HUES64 (cell line): ENCODE measurements around the gene DIPK1A.

ENCODE experiments used
- H3K27ac ChIP-seq: 2 replicates; pipeline ENCODE4 v1.7.0; 2013; ENCODE audit warnings: low read depth, low read length, inconsistent platforms
- H3K27me3 ChIP-seq: 2 replicates; pipeline ENCODE4 v1.6.1; 2013; ENCODE audit warnings: mild to moderate bottlenecking, low read length; ENCODE audit not compliant: insufficient read depth
- H3K36me3 ChIP-seq: 2 replicates; pipeline ENCODE4 v1.6.1; 2013; ENCODE audit warnings: mild to moderate bottlenecking, low read length; ENCODE audit not compliant: insufficient read depth
- H3K4me1 ChIP-seq: 2 replicates; pipeline ENCODE4 v1.6.1; 2013; ENCODE audit warnings: mild to moderate bottlenecking, low read length, moderate library complexity; ENCODE audit not compliant: insufficient read depth
- H3K4me3 ChIP-seq: 2 replicates; pipeline ENCODE4 v1.5.1; 2013; ENCODE audit warnings: mild to moderate bottlenecking, low read length, moderate library complexity
- H3K9ac ChIP-seq: 2 replicates; pipeline ENCODE4 v1.6.1; 2013; ENCODE audit warnings: mild to moderate bottlenecking, low read depth, low read length
- H3K9me3 ChIP-seq: 2 replicates; pipeline ENCODE4 v1.6.1; 2013; ENCODE audit warnings: low read depth, low read length; ENCODE audit not compliant: insufficient read depth
- WGBS: fragments of 150-250, 120-280 bp; methylation state at CpG from one replicate; pipeline ENCODE4 v1.1.7; 2013; ENCODE audit warnings: missing lambda C conversion rate; 5-methylcytosine and 5-hydroxymethylcytosine counted together

Gene DIPK1A

GRCh38 chr1:92949937-92950817 lies 11.1 kb downstream of the DIPK1A start:
- WGBS = 79% methylated on average over 7 of the region's 7 CpGs
- Histone ChIP-seq H3K9ac (peak overlapping the region; percentile 42; the same call in 1 of the 2 replicates), H3K36me3 (no peaks in the 10 kb centered on the region), H3K4me3 (no peak overlapping the region), H3K27me3 (no peaks in the 10 kb centered on the region), H3K9me3 (no peaks in the 10 kb centered on the region), H3K27ac (peak overlapping the region; percentile 16; the same call in 1 of the 2 replicates), H3K4me1 (peaks cover 26% of the 10 kb centered on the region)

- H3K9me3 ChIP-seq = no peaks in the 10 kb centered on the region
- H3K36me3 ChIP-seq = no peaks in the 10 kb centered on the region
- WGBS = 100% methylated on average over 1 of the region's 1 CpG
- H3K4me3 ChIP-seq = no peak overlapping the region
- no peak overlapping the region for H3K9ac ChIP-seq
- H3K27ac ChIP-seq = no peak overlapping the region
- H3K4me1 ChIP-seq = peaks cover 26% of the 10 kb centered on the region
- H3K27me3 ChIP-seq = no peaks in the 10 kb centered on the region
Observed at GRCh38 chr1:92948071-92948470, 13.2 kb downstream of the DIPK1A start.

- no peak overlapping the region for H3K4me3 ChIP-seq
- H3K4me1 ChIP-seq = peaks cover 14% of the 10 kb centered on the region
- 100% methylated on average over 3 of the region's 4 CpGs for WGBS
- H3K36me3 ChIP-seq = no peaks in the 10 kb centered on the region
- H3K9ac ChIP-seq = no peak overlapping the region
- no peak overlapping the region for H3K27ac ChIP-seq
- no peaks in the 10 kb centered on the region for H3K27me3 ChIP-seq
- no peaks in the 10 kb centered on the region for H3K9me3 ChIP-seq
Observed at GRCh38 chr1:92945748-92946270, 15.5 kb downstream of the DIPK1A start.

GRCh38 chr1:92944901-92945747 lies 16.1 kb downstream of the DIPK1A start:
- Histone ChIP-seq H3K27ac (no peak overlapping the region), H3K4me3 (no peak overlapping the region), H3K4me1 (peaks cover 7% of the 10 kb centered on the region), H3K9me3 (no peaks in the 10 kb centered on the region), H3K27me3 (no peaks in the 10 kb centered on the region), H3K9ac (no peak overlapping the region), H3K36me3 (no peaks in the 10 kb centered on the region)
- WGBS = 90% methylated on average over 3 of the region's 3 CpGs

- H3K36me3 ChIP-seq = no peaks in the 10 kb centered on the region
- no peak overlapping the region for H3K9ac ChIP-seq
- H3K4me3 ChIP-seq = no peak overlapping the region
- H3K4me1 ChIP-seq = no peaks in the 10 kb centered on the region
- H3K27me3 ChIP-seq = no peaks in the 10 kb centered on the region
- no peaks in the 10 kb centered on the region for H3K9me3 ChIP-seq
- WGBS = 92% methylated on average over 4 of the region's 4 CpGs
- H3K27ac ChIP-seq = no peak overlapping the region
Observed at GRCh38 chr1:92943502-92943847, 17.8 kb downstream of the DIPK1A start.

GRCh38 chr1:92940541-92940940 lies 20.7 kb downstream of the DIPK1A start:
- Histone ChIP-seq H3K27me3 (no peaks in the 10 kb centered on the region), H3K9me3 (no peaks in the 10 kb centered on the region), H3K4me3 (no peak overlapping the region), H3K36me3 (no peaks in the 10 kb centered on the region), H3K4me1 (no peaks in the 10 kb centered on the region), H3K27ac (no peak overlapping the region), H3K9ac (no peak overlapping the region)
- 79% methylated on average over 2 of the region's 3 CpGs for WGBS

GRCh38 chr1:92937731-92938130 lies 23.5 kb downstream of the DIPK1A start:
- Histone ChIP-seq H3K27ac (no peak overlapping the region), H3K27me3 (no peaks in the 10 kb centered on the region), H3K9me3 (no peaks in the 10 kb centered on the region), H3K36me3 (no peaks in the 10 kb centered on the region), H3K4me1 (no peaks in the 10 kb centered on the region), H3K4me3 (no peak overlapping the region), H3K9ac (no peak overlapping the region)
- WGBS = 88% methylated on average over 2 of the region's 3 CpGs

- Histone ChIP-seq H3K36me3 (no peaks in the 10 kb centered on the region), H3K4me3 (no peak overlapping the region), H3K9me3 (no peaks in the 10 kb centered on the region), H3K27ac (no peak overlapping the region), H3K9ac (no peak overlapping the region), H3K4me1 (no peaks in the 10 kb centered on the region), H3K27me3 (no peaks in the 10 kb centered on the region)
- 86% methylated on average over 1 of the region's 1 CpG for WGBS
Observed at GRCh38 chr1:92936865-92937264, 24.4 kb downstream of the DIPK1A start.

- H3K4me1 ChIP-seq = peaks cover 3% of the 10 kb centered on the region; the same call in 1 of the 2 replicates
- H3K4me3 ChIP-seq = no peak overlapping the region
- H3K27me3 ChIP-seq = no peaks in the 10 kb centered on the region
- H3K27ac ChIP-seq = no peak overlapping the region
- H3K9me3 ChIP-seq = no peaks in the 10 kb centered on the region
- WGBS = 96% methylated on average over 4 of the region's 5 CpGs
- no peak overlapping the region for H3K9ac ChIP-seq
- H3K36me3 ChIP-seq = no peaks in the 10 kb centered on the region
Observed at GRCh38 chr1:92934395-92935378, 26.6 kb downstream of the DIPK1A start.

GRCh38 chr1:92933459-92933858 lies 27.8 kb downstream of the DIPK1A start:
- no peaks in the 10 kb centered on the region for H3K36me3 ChIP-seq
- no peak overlapping the region for H3K27ac ChIP-seq
- H3K27me3 ChIP-seq = no peaks in the 10 kb centered on the region
- WGBS = 93% methylated on average over 2 of the region's 2 CpGs
- peaks cover 3% of the 10 kb centered on the region; the same call in 1 of the 2 replicates for H3K4me1 ChIP-seq
- no peak overlapping the region for H3K9ac ChIP-seq
- no peaks in the 10 kb centered on the region for H3K9me3 ChIP-seq
- H3K4me3 ChIP-seq = no peak overlapping the region
